ENCODE measurements around the gene ZIC1. TPM values are rescaled to one million over a fixed set of nuclear protein-coding genes. Genes with fewer than 3 reads are reported as not detected.

The ZIC1 gene
- total RNA-seq, 2 experiments from 2014 or later, result not detected

- Histone ChIP-seq H3K27ac (ENCODE audit: low read depth, low read length, poor library complexity, severe bottlenecking) (no peak overlapping the region), H2AFZ (ENCODE audit: low read length) (no peak overlapping the region), H3K4me1 (ENCODE audit: insufficient read depth, low read length, poor library complexity, severe bottlenecking) (no peaks in the 10 kb centered on the region), H4K20me1 (ENCODE audit: insufficient read depth, low read length) (no peaks in the 10 kb centered on the region), H3K4me2 (ENCODE audit: low read length) (no peak overlapping the region), H3K79me2 (ENCODE audit: insufficient read depth, low read depth, low read length) (no peaks in the 10 kb centered on the region), H3K9me3 (ENCODE audit: low read length) (no peaks in the 10 kb centered on the region), H3K9me2 (ENCODE audit: insufficient read depth, low read length) (no peaks in the 10 kb centered on the region), H3K36me3 (ENCODE audit: insufficient read depth, low read length) (no peaks in the 10 kb centered on the region), H3K4me3 (ENCODE audit: low read depth, low read length, poor library complexity, severe bottlenecking) (no peak overlapping the region)
- CTCF ChIA-PET (ENCODE audit: unreplicated experiment), result no interaction called here
- no peak for DNase-seq (ENCODE audit: low spot score)
- TF ChIP-seq CTCF (conservative IDR thresholded peaks at IDR 0.05; ENCODE audit: low read length) (no peak), EZH2phosphoT487 (IDR thresholded peaks at IDR 0.05; ENCODE audit: borderline replicate concordance, low read depth, low read length) (no peak)
- BruUV-seq (replicated peaks), result no TSS peak
- intact Hi-C loops (cut with micrococcal nuclease; ENCODE audit: unreplicated experiment), result no loop called here
- POLR2A ChIA-PET, result no interaction called here
These were observed 3.2 kb downstream of the ZIC1 start for GRCh38 chr3:147412261-147412916.

GRCh38 chr3:147412917-147413685, 3.9 kb downstream of the ZIC1 start:
- no peak overlapping the region for H3K4me3 ChIP-seq (ENCODE audit: low read depth, low read length, poor library complexity, severe bottlenecking)
- POLR2A ChIA-PET, result no interaction called here
- no peaks in the 10 kb centered on the region for H3K9me3 ChIP-seq (ENCODE audit: low read length)
- DNase-seq (ENCODE audit: low spot score), result no peak
- intact Hi-C loops (cut with micrococcal nuclease; ENCODE audit: unreplicated experiment), result no loop called here
- H3K4me2 ChIP-seq (ENCODE audit: low read length), result no peak overlapping the region
- BruUV-seq (replicated peaks), result no TSS peak
- CTCF ChIA-PET (ENCODE audit: unreplicated experiment), result no interaction called here
- H4K20me1 ChIP-seq (ENCODE audit: insufficient read depth, low read length), result no peaks in the 10 kb centered on the region
- no peak for TF ChIP-seq EZH2phosphoT487 (IDR thresholded peaks at IDR 0.05; ENCODE audit: borderline replicate concordance, low read depth, low read length)
- TF ChIP-seq CTCF (conservative IDR thresholded peaks at IDR 0.05; ENCODE audit: low read length), result no peak
- H2AFZ ChIP-seq (ENCODE audit: low read length), result no peak overlapping the region
- no peaks in the 10 kb centered on the region for H3K9me2 ChIP-seq (ENCODE audit: insufficient read depth, low read length)
- H3K27ac ChIP-seq (ENCODE audit: low read depth, low read length, poor library complexity, severe bottlenecking), result no peak overlapping the region
- H3K36me3 ChIP-seq (ENCODE audit: insufficient read depth, low read length), result no peaks in the 10 kb centered on the region
- no peaks in the 10 kb centered on the region for H3K4me1 ChIP-seq (ENCODE audit: insufficient read depth, low read length, poor library complexity, severe bottlenecking)
- H3K79me2 ChIP-seq (ENCODE audit: insufficient read depth, low read depth, low read length), result no peaks in the 10 kb centered on the region
